ENCODE measurements around the gene NPR1. TPM values are rescaled to one million over a fixed set of nuclear protein-coding genes. Genes with fewer than 3 reads are reported as not detected.

The NPR1 gene
- total and polyA plus RNA-seq, 2 of the 13 experiments (the other 11 are each of a cell fraction or from before 2014, with no cell fraction given) = not detected

GRCh38 chr1:153742411-153743142 is 64.1 kb downstream of the NPR1 start (continued):
- TF ChIP-seq HNF1A (IDR thresholded peaks at IDR 0.05; ENCODE audit: low read depth) = peak; percentile 88
- peak; percentile 92 for TF ChIP-seq HNF1A (CRISPR knock-in tag; IDR thresholded peaks at IDR 0.05; ENCODE audit: borderline replicate concordance)
- TF ChIP-seq, protein P1, sequence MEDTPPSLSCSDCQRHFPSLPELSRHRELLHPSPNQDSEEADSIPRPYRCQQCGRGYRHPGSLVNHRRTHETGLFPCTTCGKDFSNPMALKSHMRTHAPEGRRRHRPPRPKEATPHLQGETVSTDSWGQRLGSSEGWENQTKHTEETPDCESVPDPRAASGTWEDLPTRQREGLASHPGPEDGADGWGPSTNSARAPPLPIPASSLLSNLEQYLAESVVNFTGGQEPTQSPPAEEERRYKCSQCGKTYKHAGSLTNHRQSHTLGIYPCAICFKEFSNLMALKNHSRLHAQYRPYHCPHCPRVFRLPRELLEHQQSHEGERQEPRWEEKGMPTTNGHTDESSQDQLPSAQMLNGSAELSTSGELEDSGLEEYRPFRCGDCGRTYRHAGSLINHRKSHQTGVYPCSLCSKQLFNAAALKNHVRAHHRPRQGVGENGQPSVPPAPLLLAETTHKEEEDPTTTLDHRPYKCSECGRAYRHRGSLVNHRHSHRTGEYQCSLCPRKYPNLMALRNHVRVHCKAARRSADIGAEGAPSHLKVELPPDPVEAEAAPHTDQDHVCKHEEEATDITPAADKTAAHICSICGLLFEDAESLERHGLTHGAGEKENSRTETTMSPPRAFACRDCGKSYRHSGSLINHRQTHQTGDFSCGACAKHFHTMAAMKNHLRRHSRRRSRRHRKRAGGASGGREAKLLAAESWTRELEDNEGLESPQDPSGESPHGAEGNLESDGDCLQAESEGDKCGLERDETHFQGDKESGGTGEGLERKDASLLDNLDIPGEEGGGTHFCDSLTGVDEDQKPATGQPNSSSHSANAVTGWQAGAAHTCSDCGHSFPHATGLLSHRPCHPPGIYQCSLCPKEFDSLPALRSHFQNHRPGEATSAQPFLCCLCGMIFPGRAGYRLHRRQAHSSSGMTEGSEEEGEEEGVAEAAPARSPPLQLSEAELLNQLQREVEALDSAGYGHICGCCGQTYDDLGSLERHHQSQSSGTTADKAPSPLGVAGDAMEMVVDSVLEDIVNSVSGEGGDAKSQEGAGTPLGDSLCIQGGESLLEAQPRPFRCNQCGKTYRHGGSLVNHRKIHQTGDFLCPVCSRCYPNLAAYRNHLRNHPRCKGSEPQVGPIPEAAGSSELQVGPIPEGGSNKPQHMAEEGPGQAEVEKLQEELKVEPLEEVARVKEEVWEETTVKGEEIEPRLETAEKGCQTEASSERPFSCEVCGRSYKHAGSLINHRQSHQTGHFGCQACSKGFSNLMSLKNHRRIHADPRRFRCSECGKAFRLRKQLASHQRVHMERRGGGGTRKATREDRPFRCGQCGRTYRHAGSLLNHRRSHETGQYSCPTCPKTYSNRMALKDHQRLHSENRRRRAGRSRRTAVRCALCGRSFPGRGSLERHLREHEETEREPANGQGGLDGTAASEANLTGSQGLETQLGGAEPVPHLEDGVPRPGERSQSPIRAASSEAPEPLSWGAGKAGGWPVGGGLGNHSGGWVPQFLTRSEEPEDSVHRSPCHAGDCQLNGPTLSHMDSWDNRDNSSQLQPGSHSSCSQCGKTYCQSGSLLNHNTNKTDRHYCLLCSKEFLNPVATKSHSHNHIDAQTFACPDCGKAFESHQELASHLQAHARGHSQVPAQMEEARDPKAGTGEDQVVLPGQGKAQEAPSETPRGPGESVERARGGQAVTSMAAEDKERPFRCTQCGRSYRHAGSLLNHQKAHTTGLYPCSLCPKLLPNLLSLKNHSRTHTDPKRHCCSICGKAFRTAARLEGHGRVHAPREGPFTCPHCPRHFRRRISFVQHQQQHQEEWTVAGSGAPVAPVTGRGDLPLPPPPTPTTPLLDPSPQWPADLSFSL (CRISPR knock-in tag; IDR thresholded peaks at IDR 0.05) = peak; percentile 79
- TF ChIP-seq HMG20B (CRISPR knock-in tag; conservative IDR thresholded peaks at IDR 0.05) = 0 out of 2 replicates have a peak, but pooled peaks have one; percentile 38
- no peak for TF ChIP-seq GPN1 (CRISPR knock-in tag; IDR thresholded peaks at IDR 0.05; ENCODE audit: borderline replicate concordance)
- TF ChIP-seq, protein P2, sequence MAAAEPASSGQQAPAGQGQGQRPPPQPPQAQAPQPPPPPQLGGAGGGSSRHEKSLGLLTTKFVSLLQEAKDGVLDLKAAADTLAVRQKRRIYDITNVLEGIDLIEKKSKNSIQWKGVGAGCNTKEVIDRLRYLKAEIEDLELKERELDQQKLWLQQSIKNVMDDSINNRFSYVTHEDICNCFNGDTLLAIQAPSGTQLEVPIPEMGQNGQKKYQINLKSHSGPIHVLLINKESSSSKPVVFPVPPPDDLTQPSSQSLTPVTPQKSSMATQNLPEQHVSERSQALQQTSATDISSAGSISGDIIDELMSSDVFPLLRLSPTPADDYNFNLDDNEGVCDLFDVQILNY (CRISPR knock-in tag; conservative IDR thresholded peaks at IDR 0.05) = no peak
- no peak; the same call in 1 of the 2 replicates for TF ChIP-seq LCORL (IDR thresholded peaks at IDR 0.05)
- peak; percentile 70 for TF ChIP-seq LCORL (CRISPR knock-in tag; IDR thresholded peaks at IDR 0.05)
- TF ChIP-seq GPBP1L1 (CRISPR knock-in tag; IDR thresholded peaks at IDR 0.05) = no peak
- TF ChIP-seq FOSL2 (CRISPR knock-in tag; IDR thresholded peaks at IDR 0.05) = peak; percentile 37; the same call in 1 of the 2 replicates
- TF ChIP-seq ATF1 (CRISPR knock-in tag; IDR thresholded peaks at IDR 0.05) = 0 out of 2 replicates have a peak, but pooled peaks have one; percentile 42
- peak; percentile 74; the same call in 1 of the 2 replicates for TF ChIP-seq HNRNPUL1 (IDR thresholded peaks at IDR 0.05; ENCODE audit: low read depth, low read length)
- no peak for TF ChIP-seq ZBTB8A (CRISPR knock-in tag; IDR thresholded peaks at IDR 0.05; ENCODE audit: borderline replicate concordance, low read depth)
- peak; percentile 82 for TF ChIP-seq TEAD3 (CRISPR knock-in tag; optimal IDR thresholded peaks at IDR 0.05; ENCODE audit: borderline replicate concordance)

All from HepG2 (cell line).